Neural crest cell (in vitro differentiated cells): ENCODE data around the gene ZBTB20. TPM values are rescaled to one million over a fixed set of nuclear protein-coding genes. Genes with fewer than 3 reads are reported as not detected.

ENCODE experiments used
- DNase-seq: peaks from one replicate; pipeline ENCODE4 v3.0.0; 2021; ENCODE audit warnings: low read depth, mixed read lengths, low spot score
- H3K27ac Mint-ChIP-seq: one replicate; pipeline ENCODE4 v1.8.0; 2021; ENCODE audit warnings: mild to moderate bottlenecking, mixed read lengths; ENCODE audit not compliant: unreplicated experiment
- H3K27me3 Mint-ChIP-seq: 2 replicates; pipeline ENCODE4 v1.8.0; 2021; ENCODE audit warnings: low read depth, mild to moderate bottlenecking, mixed read lengths
- H3K36me3 Mint-ChIP-seq: 2 replicates; pipeline ENCODE4 v1.8.0; 2021; ENCODE audit warnings: low read depth, mild to moderate bottlenecking, mixed read lengths
- H3K4me1 Mint-ChIP-seq: 2 replicates; pipeline ENCODE4 v1.8.0; 2021; ENCODE audit warnings: mixed read lengths
- H3K4me3 Mint-ChIP-seq: one replicate; pipeline ENCODE4 v1.8.0; 2021; ENCODE audit warnings: mild to moderate bottlenecking, mixed read lengths
- H3K9me3 Mint-ChIP-seq: 2 replicates; pipeline ENCODE4 v1.8.0; 2021; ENCODE audit warnings: mixed read lengths
- total RNA-seq: library from RNA; stranded (reverse); gene quantifications from 2 replicates; pipeline ENCODE4 v1.2.1, GENCODE V29; 2021
- TF ChIP-seq, protein P1 (sequence below): fragments of 200-600 bp; sonication (generic); conservative IDR thresholded peaks from 2 replicates; pipeline ENCODE4 v1.5.0; 2021; ENCODE audit warnings: antibody characterized with exemption, mild to moderate bottlenecking

The ZBTB20 gene
- total RNA-seq, 1 donor from 2014 or later, result 12.4 TPM

GRCh38 chr3:114508208-114508607 is 638.9 kb downstream of the ZBTB20 start:
- Mint-ChIP-seq H3K4me3 (no peak overlapping the region), H3K27me3 (no peaks in the 10 kb centered on the region), H3K4me1 (peaks cover 20% of the 10 kb centered on the region), H3K36me3 (no peaks in the 10 kb centered on the region), H3K9me3 (no peaks in the 10 kb centered on the region), H3K27ac (no peak overlapping the region)
- TF ChIP-seq, protein P1, sequence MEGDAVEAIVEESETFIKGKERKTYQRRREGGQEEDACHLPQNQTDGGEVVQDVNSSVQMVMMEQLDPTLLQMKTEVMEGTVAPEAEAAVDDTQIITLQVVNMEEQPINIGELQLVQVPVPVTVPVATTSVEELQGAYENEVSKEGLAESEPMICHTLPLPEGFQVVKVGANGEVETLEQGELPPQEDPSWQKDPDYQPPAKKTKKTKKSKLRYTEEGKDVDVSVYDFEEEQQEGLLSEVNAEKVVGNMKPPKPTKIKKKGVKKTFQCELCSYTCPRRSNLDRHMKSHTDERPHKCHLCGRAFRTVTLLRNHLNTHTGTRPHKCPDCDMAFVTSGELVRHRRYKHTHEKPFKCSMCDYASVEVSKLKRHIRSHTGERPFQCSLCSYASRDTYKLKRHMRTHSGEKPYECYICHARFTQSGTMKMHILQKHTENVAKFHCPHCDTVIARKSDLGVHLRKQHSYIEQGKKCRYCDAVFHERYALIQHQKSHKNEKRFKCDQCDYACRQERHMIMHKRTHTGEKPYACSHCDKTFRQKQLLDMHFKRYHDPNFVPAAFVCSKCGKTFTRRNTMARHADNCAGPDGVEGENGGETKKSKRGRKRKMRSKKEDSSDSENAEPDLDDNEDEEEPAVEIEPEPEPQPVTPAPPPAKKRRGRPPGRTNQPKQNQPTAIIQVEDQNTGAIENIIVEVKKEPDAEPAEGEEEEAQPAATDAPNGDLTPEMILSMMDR, result no peak
- no peak for DNase-seq

DNA sequence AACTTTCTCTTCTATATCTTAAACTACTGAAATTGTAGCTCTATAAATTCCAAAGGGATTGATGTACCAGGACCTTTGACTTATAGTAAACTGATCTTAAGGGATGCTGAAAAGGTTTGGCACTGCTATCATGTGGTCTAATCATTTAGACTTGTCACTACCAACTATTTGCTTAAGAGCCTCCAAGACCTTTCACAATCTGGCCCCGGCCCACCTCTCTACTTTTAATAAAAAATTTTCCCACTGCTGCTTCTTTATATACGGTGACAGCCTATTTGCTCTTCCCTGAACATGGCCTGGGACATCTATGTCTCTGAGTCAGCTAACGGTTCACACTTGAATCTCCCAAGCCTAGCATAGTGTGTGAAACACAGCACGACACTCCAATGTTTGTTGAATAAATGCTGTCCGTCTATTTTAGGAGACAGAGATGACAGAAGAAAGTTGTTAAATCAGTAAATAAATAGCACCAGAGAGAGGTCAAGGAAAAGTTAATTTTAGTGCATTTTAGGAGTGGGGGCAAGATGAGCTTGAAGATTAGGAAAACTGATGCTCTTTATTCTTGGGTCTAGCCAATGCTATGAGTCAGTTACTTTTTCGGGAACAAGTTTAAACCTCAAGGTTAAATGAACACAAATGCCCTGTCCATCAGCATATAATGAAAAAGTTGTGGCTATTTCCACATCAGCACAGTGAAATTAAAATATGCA is 640.3 kb downstream of the ZBTB20 start:
- Mint-ChIP-seq H3K27ac (no peak overlapping the region), H3K4me1 (peaks cover 20% of the 10 kb centered on the region), H3K9me3 (no peaks in the 10 kb centered on the region), H3K36me3 (no peaks in the 10 kb centered on the region), H3K4me3 (no peak overlapping the region), H3K27me3 (no peaks in the 10 kb centered on the region)
- no peak for DNase-seq
- TF ChIP-seq, protein P1, result no peak

DNA sequence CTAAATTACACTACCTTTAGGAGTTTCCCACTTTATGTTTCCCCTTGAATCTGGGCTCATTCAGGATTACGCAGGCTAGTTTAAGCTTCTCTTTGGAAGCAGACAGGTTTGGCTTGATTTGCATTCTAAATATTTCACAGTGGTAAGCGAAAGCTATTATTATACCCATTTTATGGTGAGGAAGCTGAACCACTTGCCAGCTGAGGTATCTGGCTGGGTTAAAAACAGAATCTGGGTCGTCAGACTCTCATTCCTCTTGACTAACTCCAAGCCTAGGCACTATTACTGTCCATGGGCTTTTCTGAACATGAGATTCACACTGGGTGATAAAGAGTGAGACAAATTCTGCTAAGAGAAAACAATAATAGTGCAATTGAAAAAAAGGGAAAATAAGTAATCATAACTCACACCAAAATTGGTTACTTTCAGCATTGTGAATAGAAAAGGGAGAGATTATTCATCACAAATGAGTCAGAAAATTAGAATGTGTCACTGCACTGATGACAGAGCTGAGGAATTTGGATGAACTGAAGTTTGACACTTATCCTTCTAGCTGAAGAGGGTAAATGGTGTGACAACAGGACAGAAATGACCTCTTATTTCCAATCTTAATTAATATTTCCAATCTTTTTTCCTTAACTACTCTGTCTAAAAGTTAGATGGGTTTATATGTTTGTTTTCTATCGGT is 642.0 kb downstream of the ZBTB20 start:
- no peaks in the 10 kb centered on the region for H3K9me3 Mint-ChIP-seq
- no peak overlapping the region for H3K4me3 Mint-ChIP-seq
- H3K27me3 Mint-ChIP-seq, result no peaks in the 10 kb centered on the region
- TF ChIP-seq, protein P1, result no peak
- peaks cover 12% of the 10 kb centered on the region for H3K4me1 Mint-ChIP-seq
- H3K27ac Mint-ChIP-seq, result no peak overlapping the region
- no peak for DNase-seq
- no peaks in the 10 kb centered on the region for H3K36me3 Mint-ChIP-seq

DNA sequence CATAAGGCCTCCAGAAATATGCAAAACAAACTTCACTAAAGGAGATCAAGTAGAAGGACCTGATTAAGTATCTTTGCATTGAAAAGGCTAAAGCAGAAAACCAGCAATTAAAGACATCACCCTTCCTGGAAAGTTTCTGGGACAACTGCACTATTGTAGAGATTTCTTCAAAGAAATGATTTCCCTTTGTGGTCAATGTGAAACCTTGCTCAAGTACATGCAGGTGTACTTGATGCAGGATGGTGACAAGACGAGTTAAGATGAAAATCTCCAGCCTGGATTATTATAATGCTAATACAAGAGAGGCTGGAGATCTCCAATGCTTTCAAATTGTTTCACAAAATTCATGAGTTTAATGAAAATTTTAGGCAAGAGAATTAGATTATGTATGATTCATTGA is 644.9 kb downstream of the ZBTB20 start:
- H3K36me3 Mint-ChIP-seq, result no peaks in the 10 kb centered on the region
- DNase-seq, result no peak
- TF ChIP-seq, protein P1, result no peak
- H3K27ac Mint-ChIP-seq, result no peak overlapping the region
- H3K9me3 Mint-ChIP-seq, result no peaks in the 10 kb centered on the region
- no peak overlapping the region for H3K4me3 Mint-ChIP-seq
- H3K4me1 Mint-ChIP-seq, result peaks cover 23% of the 10 kb centered on the region
- no peaks in the 10 kb centered on the region for H3K27me3 Mint-ChIP-seq

DNA sequence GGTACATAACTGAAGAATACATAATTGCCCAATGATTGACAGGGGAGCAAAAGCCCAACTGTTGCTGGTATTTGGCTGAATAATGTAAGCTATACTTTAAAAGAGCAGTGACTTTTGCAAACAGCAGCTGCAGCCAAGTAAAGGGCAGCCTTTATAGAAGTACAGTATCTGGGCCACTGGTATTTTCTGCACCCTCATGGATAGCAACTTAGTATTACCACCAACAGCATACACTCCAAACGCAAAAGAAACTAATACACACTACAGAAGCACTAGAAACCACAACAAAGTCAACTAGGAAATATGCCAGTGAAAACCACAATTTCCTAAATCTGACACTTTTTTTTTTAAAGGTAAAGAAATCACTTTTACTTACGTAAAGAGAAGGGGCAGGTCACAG is 647.1 kb downstream of the ZBTB20 start:
- no peaks in the 10 kb centered on the region for H3K27me3 Mint-ChIP-seq
- H3K4me1 Mint-ChIP-seq, result peaks cover 25% of the 10 kb centered on the region
- no peak overlapping the region for H3K4me3 Mint-ChIP-seq
- H3K9me3 Mint-ChIP-seq, result no peaks in the 10 kb centered on the region
- no peak for DNase-seq
- no peak overlapping the region for H3K27ac Mint-ChIP-seq
- no peaks in the 10 kb centered on the region for H3K36me3 Mint-ChIP-seq
- TF ChIP-seq, protein P1, result no peak
